Smooth muscle cell of the pulmonary artery (primary cell): ENCODE measurements around the gene CFAP53. TPM values are rescaled to one million over a fixed set of nuclear protein-coding genes. Genes with fewer than 3 reads are reported as not detected.

Source experiments
- total RNA-seq: library from RNA; depleted of rRNA; stranded (reverse); fragments of >200 nt; gene quantifications from 2 replicates; pipeline ENCODE4 v1.2.3, GENCODE V29; 2014

Gene CFAP53, protein sequence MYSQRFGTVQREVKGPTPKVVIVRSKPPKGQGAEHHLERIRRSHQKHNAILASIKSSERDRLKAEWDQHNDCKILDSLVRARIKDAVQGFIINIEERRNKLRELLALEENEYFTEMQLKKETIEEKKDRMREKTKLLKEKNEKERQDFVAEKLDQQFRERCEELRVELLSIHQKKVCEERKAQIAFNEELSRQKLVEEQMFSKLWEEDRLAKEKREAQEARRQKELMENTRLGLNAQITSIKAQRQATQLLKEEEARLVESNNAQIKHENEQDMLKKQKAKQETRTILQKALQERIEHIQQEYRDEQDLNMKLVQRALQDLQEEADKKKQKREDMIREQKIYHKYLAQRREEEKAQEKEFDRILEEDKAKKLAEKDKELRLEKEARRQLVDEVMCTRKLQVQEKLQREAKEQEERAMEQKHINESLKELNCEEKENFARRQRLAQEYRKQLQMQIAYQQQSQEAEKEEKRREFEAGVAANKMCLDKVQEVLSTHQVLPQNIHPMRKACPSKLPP
- 0.46 TPM in 2 replicates for total RNA-seq

DNA sequence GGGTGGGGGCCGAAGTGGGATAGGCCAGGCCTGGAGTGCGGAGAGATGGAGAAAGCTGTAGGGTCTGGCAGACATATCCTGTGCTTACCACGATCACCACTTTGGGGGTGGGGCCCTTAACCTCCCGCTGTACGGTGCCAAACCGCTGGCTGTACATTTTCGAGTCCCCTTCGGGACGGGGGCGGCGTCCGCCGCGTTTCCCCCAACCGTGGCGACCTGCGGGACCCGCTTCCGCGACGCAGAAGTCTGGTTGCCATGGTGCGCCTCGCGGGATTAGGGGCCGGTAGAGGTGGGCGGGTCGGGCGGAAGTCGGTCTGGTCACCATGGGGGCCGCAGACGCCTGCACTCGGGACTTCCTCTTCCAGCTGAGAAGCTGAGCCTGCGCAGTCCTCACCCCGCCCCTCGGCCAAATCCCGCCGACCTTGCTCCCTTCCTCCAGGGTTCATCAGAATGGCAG, at the start of gene CFAP53:
Gene CFAP53, minus strand, starts transcription at position 248 of the 457 bp plus-strand sequence. Its CDS starts 91 bp downstream, at position 157.

GRCh38 chr18:50287441-50288347, 21.4 kb upstream of the CFAP53 start, which contains the start of gene CXXC1:
TSS of gene CXXC1 (minus strand) at chr18:50287692. CDS start at chr18:50287589, 103 bp downstream.

GRCh38 chr18:50281295-50281971, 15.1 kb upstream of the CFAP53 start, which contains the start of gene MBD1:
TSS of gene MBD1 (minus strand) at chr18:50281523. CDS start at chr18:50279992, 1,531 bp downstream.

DNA sequence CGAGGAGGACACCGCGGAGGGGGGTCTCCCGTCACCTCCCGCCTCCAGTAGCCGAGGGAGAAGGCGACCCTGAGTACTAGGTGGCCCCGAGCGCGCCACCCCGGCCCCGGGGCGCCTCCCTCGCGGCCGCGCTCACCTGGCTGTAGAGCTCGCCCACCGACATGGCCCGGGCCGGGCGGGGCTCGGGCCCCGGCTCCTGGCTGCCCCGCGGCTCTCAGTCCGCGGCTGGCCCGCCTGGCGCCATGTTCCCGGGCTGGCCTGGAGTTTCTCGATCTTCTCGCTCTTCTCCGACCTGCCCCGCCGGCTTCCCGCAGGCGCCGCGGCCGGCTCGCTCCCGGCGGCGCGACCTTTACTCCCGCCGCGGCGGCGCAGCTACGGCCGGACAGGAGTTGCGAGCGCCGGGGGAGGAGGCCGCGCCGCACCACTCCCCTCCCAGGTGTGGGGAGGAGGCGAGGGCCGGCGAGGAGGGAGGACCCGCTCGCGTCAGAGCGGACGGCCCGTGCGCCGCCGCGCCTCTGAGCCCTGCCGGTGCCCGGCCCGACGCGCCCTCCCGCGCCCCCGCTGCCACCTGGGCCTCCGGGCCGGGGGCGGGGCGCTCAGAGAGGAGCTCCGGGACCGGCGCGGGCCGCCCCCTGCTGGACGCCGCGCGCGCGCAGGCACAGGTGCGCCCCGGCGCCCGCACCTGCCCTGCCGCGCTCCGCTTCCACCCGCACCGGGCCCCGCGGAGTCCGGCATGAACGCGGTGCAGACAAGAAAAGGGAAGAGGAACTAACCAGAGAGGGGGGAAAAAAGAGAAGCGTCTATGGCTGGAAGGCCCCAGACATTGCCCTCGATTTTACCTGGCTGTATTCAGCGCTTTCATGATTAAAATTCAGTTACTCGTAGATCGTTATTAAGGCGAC, 71.4 kb downstream of the CFAP53 start, which contains the start of gene MYO5B:
Gene MYO5B, minus strand, starts transcription at position 517 of the 902 bp plus-strand sequence. Its CDS starts 354 bp downstream, at position 163.

Other genes starting within 250 kb of the CFAP53 start
- under 0.01 and 0.07 TPM in 2 replicates for gene MYO5B, start 71.3 kb downstream of the CFAP53 start, total RNA-seq
- 56.7 and 65.5 TPM in 2 replicates for gene MBD1, start 15.0 kb upstream of the CFAP53 start, total RNA-seq
- 38.4 and 40.1 TPM in 2 replicates for gene CXXC1, start 21.2 kb upstream of the CFAP53 start, total RNA-seq
- gene SKA1, start 108.6 kb upstream of the CFAP53 start, total RNA-seq, result 1.7 and 3.0 TPM in 2 replicates